ENCODE data around the gene RP2. TPM values are rescaled to one million over a fixed set of nuclear protein-coding genes. Genes with fewer than 3 reads are reported as not detected.

Gene RP2
- total and polyA plus RNA-seq, 11 donors, result 1.8 to 9.0 (median 3.6) TPM

GRCh38 chrX:46844913-46845312 lies 8.1 kb downstream of the RP2 start:
- TF ChIP-seq CTCF (IDR thresholded peaks at IDR 0.05), result no peak
- no peak for TF ChIP-seq POLR2A (IDR thresholded peaks at IDR 0.05)
- no peak overlapping the region for H3K4me3 ChIP-seq
- no peak overlapping the region for H3K27ac ChIP-seq
- H3K36me3 ChIP-seq, result no peaks in the 10 kb centered on the region
- DNase-seq (no peak), ATAC-seq (no peak)
- intact Hi-C loops (cut with DNase I), result no loop called here
- peaks cover 0 to 3% (median 0%) of the 10 kb centered on the region in 9 donors for H3K27me3 ChIP-seq
- H3K9me3 ChIP-seq, result no peaks in the 10 kb centered on the region
- peaks cover 0 to 14% (median 2%) of the 10 kb centered on the region in 12 donors for H3K4me1 ChIP-seq

- peaks cover 0 to 16% (median 5%) of the 10 kb centered on the region in 9 donors for H3K36me3 ChIP-seq
- peaks cover 0 to 5% (median 0%) of the 10 kb centered on the region in 9 donors for H3K27me3 ChIP-seq
- DNase-seq (no peak), ATAC-seq (no peak)
- no peaks in the 10 kb centered on the region for H3K4me1 ChIP-seq
- H3K4me3 ChIP-seq, result no peak overlapping the region
- intact Hi-C loops (cut with DNase I), result no loop called here
- TF ChIP-seq POLR2A (IDR thresholded peaks at IDR 0.05) (no peak), CTCF (IDR thresholded peaks at IDR 0.05) (no peak)
- no peaks in the 10 kb centered on the region for H3K9me3 ChIP-seq
- no peak overlapping the region for H3K27ac ChIP-seq
Measured at GRCh38 chrX:46849933-46850332, 13.1 kb downstream of the RP2 start.

- H3K36me3 ChIP-seq, result peaks cover 0 to 22% (median 5%) of the 10 kb centered on the region in 9 donors
- H3K9me3 ChIP-seq, result no peaks in the 10 kb centered on the region
- DNase-seq, result no peak
- H3K4me1 ChIP-seq, result no peaks in the 10 kb centered on the region
- no peak overlapping the region for H3K4me3 ChIP-seq
- 88 to 95% (median 93%) methylated on average over 1 of the region's 1 CpG for WGBS, 4 donors
- intact Hi-C loops (cut with DNase I), result no loop called here
- peaks cover 0 to 5% (median 0%) of the 10 kb centered on the region in 9 donors for H3K27me3 ChIP-seq
- no peak overlapping the region for H3K27ac ChIP-seq
- ATAC-seq, result no peak
- TF ChIP-seq POLR2A (IDR thresholded peaks at IDR 0.05) (no peak), CTCF (IDR thresholded peaks at IDR 0.05) (no peak)
Measured at GRCh38 chrX:46850771-46851170, 13.9 kb downstream of the RP2 start.

- no peak for DNase-seq
- no peak overlapping the region for H3K4me3 ChIP-seq
- peaks cover 0 to 9% (median 0%) of the 10 kb centered on the region in 9 donors for H3K27me3 ChIP-seq
- peaks cover 0 to 36% (median 6%) of the 10 kb centered on the region in 9 donors for H3K36me3 ChIP-seq
- H3K4me1 ChIP-seq, result no peaks in the 10 kb centered on the region
- no peak overlapping the region for H3K27ac ChIP-seq
- no peak for TF ChIP-seq CTCF (IDR thresholded peaks at IDR 0.05)
- TF ChIP-seq POLR2A (IDR thresholded peaks at IDR 0.05), result no peak
- no peaks in the 10 kb centered on the region for H3K9me3 ChIP-seq
- ATAC-seq, result no peak
- intact Hi-C loops (cut with DNase I), result no loop called here
Measured at GRCh38 chrX:46856483-46856882, 19.6 kb downstream of the RP2 start.

Measured in heart left ventricle (tissue), 16 donors.